NCI-H510A (cell line): ENCODE measurements around the gene LRPAP1.
"Not testable (repeated sequence)": the region's sequence is repeated elsewhere in the genome, so short reads cannot be mapped to it uniquely, and the experiment has no call there.

Source experiments
- DNase-seq: peaks from one replicate; lab custom pipeline; 2025; lab: John Stamatoyannopoulos, UW

LRPAP1 gene

GRCh38 chr4:3531879-3532750, at the start of gene LRPAP1:
TSS of gene LRPAP1 (minus strand) at chr4:3532422. CDS start at chr4:3532412, 10 bp downstream.
- DNase-seq = peak; percentile 58

GRCh38 chr4:3581334-3582090, 49.3 kb upstream of the LRPAP1 start:
- not testable (repeated sequence) for DNase-seq

GRCh38 chr4:3580859-3581258, 48.6 kb upstream of the LRPAP1 start:
- not testable (repeated sequence) for DNase-seq

- DNase-seq = not testable (repeated sequence)
Observed at GRCh38 chr4:3578527-3579144, 46.4 kb upstream of the LRPAP1 start.

GRCh38 chr4:3578052-3578451, 45.8 kb upstream of the LRPAP1 start:
- not testable (repeated sequence) for DNase-seq

- not testable (repeated sequence) for DNase-seq
Observed at GRCh38 chr4:3577208-3577892, 45.1 kb upstream of the LRPAP1 start.

GRCh38 chr4:3576533-3577207, 44.4 kb upstream of the LRPAP1 start:
- DNase-seq = not testable (repeated sequence)

GRCh38 chr4:3575426-3576369, 43.5 kb upstream of the LRPAP1 start:
- DNase-seq = not testable (repeated sequence)

- not testable (repeated sequence) for DNase-seq
Observed at GRCh38 chr4:3574865-3575264, 42.6 kb upstream of the LRPAP1 start.

GRCh38 chr4:3574346-3574745, 42.1 kb upstream of the LRPAP1 start:
- not testable (repeated sequence) for DNase-seq

- no peak for DNase-seq
Observed at GRCh38 chr4:3573131-3573530, 40.9 kb upstream of the LRPAP1 start.

GRCh38 chr4:3572363-3572762, 40.1 kb upstream of the LRPAP1 start:
- no peak for DNase-seq

- no peak for DNase-seq
Observed at GRCh38 chr4:3571921-3572320, 39.7 kb upstream of the LRPAP1 start.

- DNase-seq = not testable (repeated sequence)
Observed at GRCh38 chr4:3570923-3571322, 38.7 kb upstream of the LRPAP1 start.

GRCh38 chr4:3569611-3570010, 37.4 kb upstream of the LRPAP1 start:
- not testable (repeated sequence) for DNase-seq

- DNase-seq = not testable (repeated sequence)
Observed at GRCh38 chr4:3566701-3567100, 34.5 kb upstream of the LRPAP1 start.

GRCh38 chr4:3566301-3566700, 34.1 kb upstream of the LRPAP1 start:
- DNase-seq = not testable (repeated sequence)

GRCh38 chr4:3564948-3565347, 32.7 kb upstream of the LRPAP1 start:
- not testable (repeated sequence) for DNase-seq

GRCh38 chr4:3563403-3563802, 31.2 kb upstream of the LRPAP1 start:
- DNase-seq = no peak

- not testable (repeated sequence) for DNase-seq
Observed at GRCh38 chr4:3562127-3562526, 29.9 kb upstream of the LRPAP1 start.
